ENCODE results near the gene SPG7.
"Not testable (repeated sequence)": the region's sequence is repeated elsewhere in the genome, so short reads cannot be mapped to it uniquely, and the experiment has no call there.

The SPG7 gene

DNA sequence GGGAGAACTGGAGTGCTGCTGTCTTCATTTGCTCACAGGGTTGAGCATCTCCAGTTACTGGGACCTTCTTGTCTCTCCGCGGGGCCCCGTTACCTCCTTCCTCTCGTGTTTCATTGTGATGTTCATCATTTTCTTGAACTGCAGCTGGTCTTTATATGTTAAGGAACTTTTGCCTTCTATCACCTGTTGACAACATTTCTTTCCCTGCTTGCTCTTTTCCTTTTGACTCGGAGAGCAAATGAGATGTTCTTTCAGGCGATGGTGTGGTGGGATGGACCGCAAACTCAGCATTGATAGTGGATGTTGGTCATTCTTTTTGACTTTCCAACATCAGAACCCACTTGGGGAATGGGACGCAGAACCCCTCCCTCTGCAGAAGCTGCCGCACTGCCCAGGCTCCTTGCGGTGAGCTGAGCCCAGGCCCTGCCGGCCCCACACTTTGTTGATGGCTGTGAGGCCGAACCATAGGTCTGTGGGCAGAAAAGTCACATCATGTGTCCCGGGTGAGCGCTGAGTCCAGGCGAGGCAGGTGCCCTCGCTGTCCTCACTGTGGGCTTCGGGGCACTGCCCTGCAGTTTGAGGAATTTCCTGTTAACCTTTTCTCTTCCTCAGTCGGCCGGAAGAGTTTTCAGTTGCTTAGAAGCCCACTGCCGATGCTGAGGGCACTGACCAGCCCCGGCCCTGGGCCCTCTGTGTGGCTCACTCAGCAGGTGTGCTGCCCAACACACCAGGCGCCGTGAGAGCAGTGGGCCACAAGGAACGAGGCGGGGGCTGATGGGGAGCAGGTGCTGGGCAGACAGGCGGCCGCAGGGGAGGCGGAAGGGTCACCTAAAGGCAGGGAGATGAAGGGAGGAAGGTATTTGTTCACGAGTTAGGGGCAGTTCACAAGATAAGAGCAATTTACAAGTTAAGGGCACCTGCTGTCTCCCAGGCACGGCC, 59.7 kb downstream of the SPG7 start:
- H3K27me3 Mint-ChIP-seq: no peaks in the 10 kb centered on the region
- peaks cover 32% of the 10 kb centered on the region for H3K4me1 Mint-ChIP-seq (ENCODE audit: low read depth)
- no peaks in the 10 kb centered on the region for H3K9me3 Mint-ChIP-seq (ENCODE audit: low read depth)
- H3K4me3 Mint-ChIP-seq: no peak overlapping the region
- no peak overlapping the region for H3K27ac Mint-ChIP-seq
- H3K36me3 Mint-ChIP-seq: peaks cover 2% of the 10 kb centered on the region

DNA sequence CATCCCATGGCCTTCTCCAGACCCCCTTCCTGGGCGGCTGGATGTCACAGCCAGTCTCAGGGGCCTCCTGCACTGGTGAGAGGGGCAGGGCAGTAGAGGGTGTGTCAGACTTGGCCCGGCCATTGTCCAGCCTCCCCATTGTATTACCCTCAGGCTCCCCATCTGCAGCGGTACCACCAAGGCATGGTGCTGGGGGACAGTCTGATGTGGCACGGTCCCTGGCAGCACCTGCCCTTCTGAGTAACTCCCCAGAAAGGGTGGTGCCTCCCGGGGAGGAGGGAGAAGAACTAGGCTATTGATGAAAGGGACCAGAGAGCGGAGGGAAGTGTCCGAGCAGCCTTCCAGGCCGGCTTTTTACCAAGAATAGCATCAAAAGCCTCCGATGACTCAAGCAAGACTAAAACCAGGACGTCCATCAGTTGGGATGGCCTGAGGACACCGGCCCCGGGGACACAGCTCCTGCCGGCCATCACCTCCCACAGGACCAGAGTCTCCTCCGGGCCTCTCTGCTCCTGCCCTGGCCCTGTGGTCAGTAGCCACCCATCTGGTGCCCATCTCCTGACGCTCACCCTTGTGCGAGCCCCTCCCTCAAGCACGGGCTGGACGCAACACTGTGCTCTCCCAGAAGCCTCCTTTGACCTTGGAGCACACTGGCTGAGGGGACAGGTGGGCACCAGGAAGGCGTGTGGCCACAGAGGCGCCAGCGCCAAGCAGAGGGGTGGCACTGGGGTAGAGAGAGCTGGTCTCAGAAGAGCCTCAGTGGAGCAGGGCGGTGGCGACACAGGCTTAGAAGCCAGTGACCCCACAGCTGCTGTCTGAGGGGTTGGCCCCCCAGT, 61.5 kb downstream of the SPG7 start:
- peaks cover 3% of the 10 kb centered on the region for H3K27me3 Mint-ChIP-seq
- H3K9me3 Mint-ChIP-seq (ENCODE audit: low read depth): no peaks in the 10 kb centered on the region
- H3K27ac Mint-ChIP-seq: no peak overlapping the region
- H3K4me1 Mint-ChIP-seq (ENCODE audit: low read depth): peaks cover 25% of the 10 kb centered on the region
- no peak overlapping the region for H3K4me3 Mint-ChIP-seq
- peaks cover 2% of the 10 kb centered on the region for H3K36me3 Mint-ChIP-seq

DNA sequence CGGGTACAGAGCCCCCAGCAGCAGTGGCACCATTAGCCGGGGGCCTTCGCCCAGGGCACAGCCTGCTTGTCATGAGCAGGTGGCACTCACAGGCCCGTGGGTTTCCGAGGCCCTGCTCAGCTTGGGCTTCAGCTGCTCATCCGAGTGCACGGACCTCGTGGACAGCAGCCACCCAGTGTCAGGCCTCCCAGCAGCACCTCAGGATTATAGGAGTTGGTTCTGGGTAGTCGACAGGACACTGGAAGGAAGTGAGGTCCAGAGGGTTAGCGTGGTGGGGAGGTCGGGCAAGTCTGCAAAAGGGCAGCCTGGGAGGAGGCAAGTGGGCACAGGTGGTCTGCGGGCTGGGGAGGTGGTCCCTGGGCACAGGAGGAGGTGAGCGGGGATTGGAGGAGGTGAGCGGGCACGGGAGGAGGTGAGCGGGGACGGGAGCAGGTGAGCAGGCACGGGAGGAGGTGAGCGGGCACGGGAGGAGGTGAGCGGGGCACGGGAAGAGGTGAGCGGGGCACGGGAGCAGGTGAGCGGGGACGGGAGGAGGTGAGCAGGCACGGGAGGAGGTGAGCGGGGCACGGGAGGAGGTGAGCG, 62.2 kb downstream of the SPG7 start:
- Mint-ChIP-seq H3K36me3 (peaks cover 2% of the 10 kb centered on the region), H3K27ac (no peak overlapping the region)

DNA sequence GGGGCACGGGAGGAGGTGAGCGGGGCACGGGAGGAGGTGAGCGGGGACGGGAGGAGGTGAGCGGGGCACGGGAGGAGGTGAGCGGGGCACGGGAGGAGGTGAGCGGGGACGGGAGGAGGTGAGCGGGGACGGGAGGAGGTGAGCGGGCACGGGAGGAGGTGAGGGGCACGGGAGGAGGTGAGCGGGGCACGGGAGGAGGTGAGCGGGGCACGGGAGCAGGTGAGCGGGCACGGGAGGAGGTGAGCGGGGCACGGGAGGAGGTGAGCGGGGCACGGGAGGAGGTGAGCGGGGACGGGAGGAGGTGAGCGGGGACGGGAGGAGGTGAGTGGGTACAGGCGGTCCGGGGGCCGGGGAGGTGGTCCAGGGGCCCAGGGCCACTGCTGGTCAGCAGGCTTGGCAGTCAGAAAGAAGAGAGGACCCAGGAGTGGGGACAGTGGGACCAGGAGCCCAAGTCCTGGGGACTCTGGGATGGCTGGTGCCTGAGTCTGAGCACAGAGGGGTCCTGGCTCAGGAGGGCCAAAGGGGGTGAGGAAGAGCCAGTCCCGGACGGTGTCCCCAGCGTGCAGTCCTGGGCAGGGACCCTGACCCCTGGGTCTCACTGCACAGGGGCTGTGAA, 62.9 kb downstream of the SPG7 start:
- H3K4me1 Mint-ChIP-seq (ENCODE audit: low read depth): peaks cover 17% of the 10 kb centered on the region
- H3K4me3 Mint-ChIP-seq; H3K36me3 Mint-ChIP-seq; H3K27me3 Mint-ChIP-seq; H3K9me3 Mint-ChIP-seq (ENCODE audit: low read depth); H3K27ac Mint-ChIP-seq: not testable (repeated sequence)

More for the DNA sequence above, 62.2 kb downstream of the SPG7 start:
- Mint-ChIP-seq H3K9me3 (ENCODE audit: low read depth) (no peaks in the 10 kb centered on the region), H3K4me1 (ENCODE audit: low read depth) (peaks cover 21% of the 10 kb centered on the region), H3K27me3 (peaks cover 3% of the 10 kb centered on the region), H3K4me3 (no peak overlapping the region)

DNA sequence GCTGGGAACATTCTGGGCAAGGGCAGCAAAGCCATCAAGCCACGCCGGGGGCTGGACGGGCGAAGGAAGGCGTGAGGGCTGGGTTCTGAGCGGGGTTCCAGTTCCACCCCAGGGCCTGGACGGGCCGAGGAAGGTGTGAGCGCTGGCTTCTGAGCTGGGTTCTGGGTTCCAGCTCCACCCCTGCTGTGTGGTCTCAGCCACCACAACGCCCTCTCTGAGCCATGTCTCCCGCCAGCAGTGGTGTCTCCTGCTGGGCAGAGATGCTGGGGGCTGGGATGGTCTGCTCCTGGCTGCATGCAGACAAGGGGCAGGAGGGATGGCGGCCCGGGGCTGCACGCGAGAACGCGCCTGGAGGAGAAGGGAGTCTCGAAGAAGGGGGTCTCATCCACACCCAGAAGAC, 63.4 kb downstream of the SPG7 start:
- H3K27me3 Mint-ChIP-seq: peaks cover 3% of the 10 kb centered on the region

DNA sequence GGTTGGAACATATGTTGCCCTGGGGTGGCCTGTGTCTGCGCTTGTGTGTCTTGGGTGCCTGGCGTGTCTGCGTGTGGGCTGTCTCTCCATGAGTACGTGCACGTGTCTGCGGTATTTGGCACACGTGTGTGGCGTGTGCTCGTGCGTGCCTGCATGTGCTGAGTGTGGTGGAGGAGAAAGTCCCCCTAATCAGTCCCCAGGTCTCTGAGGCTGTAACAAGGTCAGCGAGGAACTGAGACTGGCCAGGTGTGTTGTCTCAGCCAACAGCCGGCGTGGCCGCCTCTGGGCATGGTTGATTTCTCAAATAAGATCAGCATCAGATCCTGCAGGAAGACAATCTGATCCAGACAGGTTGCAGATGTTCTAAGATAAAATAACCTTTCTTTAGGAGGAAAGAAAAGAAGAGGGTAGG, 63.9 kb downstream of the SPG7 start:
- Mint-ChIP-seq H3K36me3 (peaks cover 2% of the 10 kb centered on the region), H3K27ac (no peak overlapping the region), H3K27me3 (peaks cover 3% of the 10 kb centered on the region), H3K4me1 (ENCODE audit: low read depth) (peaks cover 14% of the 10 kb centered on the region), H3K4me3 (no peak overlapping the region), H3K9me3 (ENCODE audit: low read depth) (no peaks in the 10 kb centered on the region)

More for the DNA sequence above, 63.4 kb downstream of the SPG7 start:
- no peaks in the 10 kb centered on the region for H3K9me3 Mint-ChIP-seq (ENCODE audit: low read depth)
- peaks cover 2% of the 10 kb centered on the region for H3K36me3 Mint-ChIP-seq
- H3K4me3 Mint-ChIP-seq: no peak overlapping the region
- H3K4me1 Mint-ChIP-seq (ENCODE audit: low read depth): peaks cover 14% of the 10 kb centered on the region
- H3K27ac Mint-ChIP-seq: no peak overlapping the region

DNA sequence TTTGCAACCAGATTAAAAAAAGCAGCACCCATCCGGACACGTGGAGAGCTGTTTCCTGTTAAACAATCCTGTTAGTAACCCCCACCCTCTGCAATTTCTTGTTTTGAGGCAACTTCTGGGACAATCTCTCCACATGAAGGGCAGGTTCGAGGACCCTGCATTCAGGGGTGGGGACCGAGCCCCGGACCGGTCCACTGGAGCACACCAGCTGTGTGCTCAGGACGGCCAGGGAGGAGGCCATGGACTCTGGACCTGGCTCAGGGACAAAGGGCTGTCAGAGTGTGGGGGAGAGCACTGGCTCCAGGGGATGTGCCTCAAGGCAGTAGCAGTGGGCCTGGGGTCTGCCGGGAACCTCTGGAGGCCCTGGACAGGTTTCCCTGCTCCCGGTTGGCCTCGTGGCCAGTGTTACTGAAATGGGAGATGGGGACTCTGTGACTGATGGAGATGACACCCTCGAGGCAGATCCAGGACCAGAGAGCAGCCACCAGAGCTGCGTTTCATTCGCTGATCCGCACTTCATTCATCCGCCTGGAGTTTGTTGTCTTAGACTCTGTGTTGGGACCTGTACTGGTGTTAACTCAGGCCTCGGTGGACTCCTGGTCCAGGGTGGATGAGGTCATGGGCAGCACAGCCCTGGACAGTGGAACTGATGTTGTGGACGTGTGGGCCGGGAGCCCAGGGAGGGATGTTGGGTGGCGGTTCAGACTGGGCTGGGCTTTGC, 64.4 kb downstream of the SPG7 start:
- Mint-ChIP-seq H3K27ac (no peak overlapping the region), H3K4me1 (ENCODE audit: low read depth) (peaks cover 14% of the 10 kb centered on the region), H3K4me3 (peak overlapping the region; percentile 17), H3K36me3 (peaks cover under 1% of the 10 kb centered on the region), H3K27me3 (peaks cover 3% of the 10 kb centered on the region), H3K9me3 (ENCODE audit: low read depth) (no peaks in the 10 kb centered on the region)

DNA sequence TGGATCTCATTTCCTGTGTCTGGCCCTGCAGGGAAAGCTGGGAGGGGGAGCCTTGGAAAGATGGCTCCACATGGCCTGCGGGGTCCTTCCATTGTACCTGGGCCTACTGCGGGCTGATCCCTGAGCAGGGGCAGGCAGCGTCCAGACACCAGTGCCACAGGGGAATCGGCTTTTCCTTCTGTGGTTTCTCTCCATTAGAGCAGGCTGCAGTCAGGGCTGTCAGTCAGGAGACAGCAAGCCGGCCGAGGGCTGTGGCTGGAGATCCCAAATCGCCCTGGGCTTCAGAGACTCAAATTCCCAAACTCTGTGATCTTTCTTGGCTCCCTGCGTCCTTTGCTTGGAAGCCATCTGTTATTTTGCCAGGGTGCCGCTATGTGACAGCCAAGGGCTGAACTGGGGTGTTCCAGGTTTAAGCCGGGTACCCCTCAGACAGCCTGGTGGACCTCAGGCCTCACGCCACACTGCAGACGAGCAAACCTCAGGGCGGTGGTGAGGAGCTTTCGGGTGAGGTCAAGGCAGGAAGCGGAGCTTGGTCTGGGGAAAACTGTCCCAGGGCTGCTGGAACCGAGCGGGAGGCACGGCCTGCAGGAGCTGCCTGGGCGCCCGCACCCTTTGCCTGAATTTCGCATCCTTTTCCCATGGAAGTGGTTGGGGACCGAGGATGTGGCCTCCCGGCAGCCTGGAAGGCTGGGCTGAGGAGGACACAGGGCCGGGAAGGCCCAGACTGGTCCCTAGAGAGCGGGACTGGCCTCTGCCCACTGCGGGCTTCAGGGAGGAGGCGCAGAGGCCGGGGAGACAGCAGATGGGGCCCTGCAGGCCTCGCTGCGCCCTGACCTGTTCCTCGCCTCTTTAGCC, 65.8 kb downstream of the SPG7 start:
- Mint-ChIP-seq H3K27ac (no peak overlapping the region), H3K4me3 (peak overlapping the region; percentile 32), H3K9me3 (ENCODE audit: low read depth) (no peaks in the 10 kb centered on the region), H3K27me3 (peaks cover 3% of the 10 kb centered on the region), H3K36me3 (peaks cover 2% of the 10 kb centered on the region), H3K4me1 (ENCODE audit: low read depth) (peaks cover 14% of the 10 kb centered on the region)

DNA sequence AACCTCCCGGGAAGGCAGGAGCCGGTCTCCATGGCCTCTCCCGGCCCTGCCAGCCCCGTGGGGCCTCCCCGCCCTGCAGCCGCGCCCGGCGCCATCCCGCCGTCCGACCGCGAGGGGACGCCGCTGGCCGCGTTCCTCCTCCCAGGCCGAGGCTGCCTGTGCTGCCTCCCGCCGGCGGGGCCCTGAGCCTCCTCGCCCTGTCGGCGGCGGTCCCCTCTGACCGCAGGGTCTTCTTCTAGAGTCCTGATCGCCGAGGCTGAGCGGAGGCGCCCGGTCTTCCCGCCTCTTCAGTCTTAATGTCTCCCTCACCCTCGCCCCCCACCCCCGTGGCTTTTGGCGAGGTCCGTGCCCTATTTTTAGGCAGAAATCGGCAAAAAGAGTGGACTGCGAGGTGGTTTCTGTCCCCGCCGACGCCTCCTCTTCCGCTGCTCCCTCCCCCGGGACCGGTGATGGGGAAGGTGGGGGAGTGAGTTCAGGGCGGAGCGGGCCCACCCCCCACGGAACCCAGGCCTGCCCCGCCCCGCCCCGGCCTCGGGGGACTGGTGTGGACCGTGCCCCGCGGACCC, 66.6 kb downstream of the SPG7 start:
- Mint-ChIP-seq H3K27me3 (peaks cover 3% of the 10 kb centered on the region), H3K9me3 (ENCODE audit: low read depth) (no peaks in the 10 kb centered on the region), H3K4me3 (peak overlapping the region; percentile 62), H3K36me3 (peaks cover 2% of the 10 kb centered on the region), H3K4me1 (ENCODE audit: low read depth) (peaks cover 14% of the 10 kb centered on the region), H3K27ac (no peak overlapping the region)

DNA sequence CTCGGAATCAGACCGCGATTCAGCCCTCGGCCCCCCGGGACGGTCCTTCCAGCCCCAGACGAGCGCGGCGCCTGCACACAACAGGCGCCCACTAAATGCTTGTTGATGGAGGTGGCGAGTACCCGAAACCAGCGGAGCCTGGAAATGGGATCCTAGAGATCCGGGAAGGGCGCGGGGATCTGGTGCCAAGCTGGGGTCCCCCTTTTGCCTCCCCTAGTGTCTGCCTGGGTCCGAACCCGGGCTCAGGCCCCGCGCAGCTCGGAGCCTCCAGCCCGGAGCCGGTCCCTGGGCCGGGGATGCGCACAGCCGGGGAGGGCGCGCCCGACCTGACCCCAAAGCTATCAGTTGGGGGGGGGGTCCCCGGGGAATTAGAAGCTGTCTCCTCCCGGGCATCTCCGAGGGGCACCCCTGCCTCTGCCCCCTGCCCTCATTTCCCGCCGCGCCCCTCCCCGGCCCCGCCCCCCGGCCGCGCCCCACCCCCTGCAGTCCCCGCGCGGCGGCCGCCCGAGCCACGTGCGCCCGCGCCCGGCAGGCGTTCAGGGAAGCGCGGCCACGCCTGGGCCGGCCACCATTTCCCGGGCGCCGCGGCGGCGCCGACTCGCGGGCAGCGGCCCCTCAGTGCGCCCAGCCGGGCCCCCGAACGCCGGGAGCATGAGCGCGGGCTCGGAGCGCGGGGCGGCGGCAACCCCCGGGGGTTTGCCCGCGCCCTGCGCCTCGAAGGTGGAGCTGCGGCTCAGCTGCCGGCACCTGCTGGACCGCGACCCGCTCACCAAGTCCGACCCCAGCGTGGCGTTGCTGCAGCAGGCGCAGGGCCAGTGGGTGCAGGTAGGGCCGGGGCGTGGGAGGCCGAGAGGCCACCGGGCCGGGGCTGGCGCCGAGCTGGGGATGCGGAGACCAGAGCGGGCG, 67.3 kb downstream of the SPG7 start, which contains the start of gene CPNE7:
TSS of gene CPNE7 (plus strand) at position 512 of the 906 bp plus-strand sequence. CDS start at position 652, 140 bp downstream.
- peaks cover 2% of the 10 kb centered on the region for H3K36me3 Mint-ChIP-seq
- no peaks in the 10 kb centered on the region for H3K9me3 Mint-ChIP-seq (ENCODE audit: low read depth)
- peaks cover 14% of the 10 kb centered on the region for H3K4me1 Mint-ChIP-seq (ENCODE audit: low read depth)
- H3K27ac Mint-ChIP-seq: no peak within 1 kb of the TSS
- peaks cover 3% of the 10 kb centered on the region for H3K27me3 Mint-ChIP-seq
- peak within 1 kb of the TSS; percentile 62 for H3K4me3 Mint-ChIP-seq

DNA sequence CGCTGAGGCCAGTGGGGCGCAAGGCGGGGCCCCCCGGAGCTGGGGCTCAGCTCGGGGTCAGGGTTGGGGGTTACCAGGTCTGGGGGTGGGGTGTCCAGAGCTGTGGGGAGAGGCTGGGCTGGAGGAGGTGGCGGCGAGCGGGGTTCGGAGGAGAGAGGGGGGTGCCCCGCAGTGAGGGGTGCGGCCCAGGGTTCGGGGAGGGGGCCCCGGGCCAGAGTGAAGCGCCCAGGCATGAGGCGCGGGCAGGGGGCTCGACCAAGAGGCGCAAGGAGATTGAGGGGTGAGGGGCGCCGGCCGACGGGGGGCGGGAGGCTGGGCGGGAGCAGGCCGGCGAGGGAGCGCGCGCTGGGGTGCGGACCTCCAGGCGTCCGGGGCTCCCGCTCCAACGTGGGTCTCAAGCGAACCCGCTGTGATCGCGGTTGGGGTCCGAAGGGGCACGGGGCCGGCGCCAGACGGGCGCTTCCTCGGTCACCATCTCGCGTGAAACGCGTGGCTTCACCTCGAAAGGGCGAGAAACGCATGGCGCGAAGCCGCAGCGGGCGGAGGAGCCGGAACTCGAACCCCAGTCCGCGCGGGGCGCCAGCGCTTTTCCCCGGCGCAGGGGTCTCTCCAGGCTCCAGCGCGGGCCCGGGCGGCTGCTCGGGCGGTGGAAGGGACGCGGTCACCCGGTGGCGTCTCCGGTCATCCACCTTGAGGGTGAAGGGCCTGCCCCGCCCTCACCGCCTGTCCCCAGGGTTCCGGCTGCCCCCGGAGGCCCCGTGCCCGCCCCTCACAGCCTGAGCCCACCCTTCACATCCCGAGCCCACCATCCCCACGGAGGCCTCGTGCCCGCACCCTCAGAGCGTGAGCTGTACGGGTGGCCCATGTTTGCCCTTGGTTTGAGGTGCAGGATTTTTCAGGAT, 68.2 kb downstream of the SPG7 start:
- Mint-ChIP-seq H3K4me1 (ENCODE audit: low read depth) (peaks cover 14% of the 10 kb centered on the region), H3K4me3 (no peak overlapping the region), H3K27me3 (peaks cover 3% of the 10 kb centered on the region), H3K9me3 (ENCODE audit: low read depth) (no peaks in the 10 kb centered on the region), H3K27ac (no peak overlapping the region), H3K36me3 (peaks cover 2% of the 10 kb centered on the region)
